Measurements from ENCODE around the gene MVB12B. TPM values are rescaled to one million over a fixed set of nuclear protein-coding genes. Genes with fewer than 3 reads are reported as not detected.

MVB12B gene
- total and polyA plus RNA-seq, 8 donors, result 19.9 to 25.3 (median 22.8) TPM

- DNase-seq (no peak), ATAC-seq (no peak)
- no peak overlapping the region for H3K4me3 ChIP-seq
- no peaks in the 10 kb centered on the region for H3K4me1 ChIP-seq
- H3K27ac ChIP-seq, result no peak overlapping the region
- intact Hi-C loops (cut with DNase I), result no loop called here
- H3K27me3 ChIP-seq, result no peaks in the 10 kb centered on the region
- peaks cover 0 to 52% of the 10 kb centered on the region in 2 donors for H3K36me3 ChIP-seq
- no peaks in the 10 kb centered on the region for H3K9me3 ChIP-seq
- TF ChIP-seq, protein P1, sequence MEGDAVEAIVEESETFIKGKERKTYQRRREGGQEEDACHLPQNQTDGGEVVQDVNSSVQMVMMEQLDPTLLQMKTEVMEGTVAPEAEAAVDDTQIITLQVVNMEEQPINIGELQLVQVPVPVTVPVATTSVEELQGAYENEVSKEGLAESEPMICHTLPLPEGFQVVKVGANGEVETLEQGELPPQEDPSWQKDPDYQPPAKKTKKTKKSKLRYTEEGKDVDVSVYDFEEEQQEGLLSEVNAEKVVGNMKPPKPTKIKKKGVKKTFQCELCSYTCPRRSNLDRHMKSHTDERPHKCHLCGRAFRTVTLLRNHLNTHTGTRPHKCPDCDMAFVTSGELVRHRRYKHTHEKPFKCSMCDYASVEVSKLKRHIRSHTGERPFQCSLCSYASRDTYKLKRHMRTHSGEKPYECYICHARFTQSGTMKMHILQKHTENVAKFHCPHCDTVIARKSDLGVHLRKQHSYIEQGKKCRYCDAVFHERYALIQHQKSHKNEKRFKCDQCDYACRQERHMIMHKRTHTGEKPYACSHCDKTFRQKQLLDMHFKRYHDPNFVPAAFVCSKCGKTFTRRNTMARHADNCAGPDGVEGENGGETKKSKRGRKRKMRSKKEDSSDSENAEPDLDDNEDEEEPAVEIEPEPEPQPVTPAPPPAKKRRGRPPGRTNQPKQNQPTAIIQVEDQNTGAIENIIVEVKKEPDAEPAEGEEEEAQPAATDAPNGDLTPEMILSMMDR (IDR thresholded peaks at IDR 0.05), result no peak
Measured at GRCh38 chr9:126450668-126451205, 124.1 kb downstream of the MVB12B start.

GRCh38 chr9:126451316-126451885, 124.8 kb downstream of the MVB12B start:
- DNase-seq (no peak), ATAC-seq (no peak)
- Histone ChIP-seq H3K27me3 (no peaks in the 10 kb centered on the region), H3K4me3 (no peak overlapping the region), H3K9me3 (no peaks in the 10 kb centered on the region), H3K27ac (no peak overlapping the region), H3K36me3 (peaks cover 0 to 56% of the 10 kb centered on the region in 2 donors), H3K4me1 (no peaks in the 10 kb centered on the region)
- TF ChIP-seq, protein P1 (IDR thresholded peaks at IDR 0.05), result no peak
- intact Hi-C loops (cut with DNase I), result no loop called here

GRCh38 chr9:126452106-126452505, 125.5 kb downstream of the MVB12B start:
- H3K9me3 ChIP-seq, result no peaks in the 10 kb centered on the region
- peaks cover 0 to 63% of the 10 kb centered on the region in 2 donors for H3K36me3 ChIP-seq
- no peaks in the 10 kb centered on the region for H3K4me1 ChIP-seq
- H3K27me3 ChIP-seq, result no peaks in the 10 kb centered on the region
- DNase-seq (no peak), ATAC-seq (no peak)
- H3K27ac ChIP-seq, result no peak overlapping the region
- TF ChIP-seq, protein P1 (IDR thresholded peaks at IDR 0.05), result no peak
- H3K4me3 ChIP-seq, result no peak overlapping the region
- intact Hi-C loops (cut with DNase I), result no loop called here

GRCh38 chr9:126453156-126453963, 126.7 kb downstream of the MVB12B start:
- H3K9me3 ChIP-seq, result no peaks in the 10 kb centered on the region
- intact Hi-C loops (cut with DNase I), result no loop called here
- TF ChIP-seq, protein P1 (IDR thresholded peaks at IDR 0.05), result no peak

DNA sequence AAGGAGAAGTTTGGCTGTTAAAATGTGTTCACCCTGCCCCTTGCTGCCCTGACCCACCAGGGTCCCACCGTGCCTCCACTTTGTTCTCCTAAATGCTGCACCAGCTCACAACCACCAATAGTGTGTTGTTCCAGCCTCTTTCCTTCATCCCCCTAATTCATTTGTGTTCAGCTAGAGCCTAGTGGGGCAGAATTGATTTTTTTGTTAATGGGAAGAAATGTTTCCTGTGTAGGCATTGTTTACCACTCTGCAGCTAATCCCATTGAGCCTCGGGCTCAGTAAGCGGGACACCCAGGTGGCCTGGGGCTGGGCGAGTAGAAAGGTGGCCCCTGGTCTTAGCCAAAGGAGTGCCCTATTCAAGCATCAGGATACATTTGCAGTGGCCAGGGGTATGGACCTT, 127.6 kb downstream of the MVB12B start:
- H3K27ac ChIP-seq, result no peak overlapping the region
- ATAC-seq, result no peak
- DNase-seq, result no peak
- H3K4me3 ChIP-seq, result no peak overlapping the region
- H3K27me3 ChIP-seq, result no peaks in the 10 kb centered on the region
- intact Hi-C loops (cut with DNase I), result no loop called here
- TF ChIP-seq, protein P1 (IDR thresholded peaks at IDR 0.05), result no peak
- H3K4me1 ChIP-seq, result no peaks in the 10 kb centered on the region
- peaks cover 0 to 49% of the 10 kb centered on the region in 2 donors for H3K36me3 ChIP-seq
- no peaks in the 10 kb centered on the region for H3K9me3 ChIP-seq

More at GRCh38 chr9:126453156-126453963, 126.7 kb downstream of the MVB12B start:
- peaks cover 0 to 57% of the 10 kb centered on the region in 2 donors for H3K36me3 ChIP-seq
- ATAC-seq (no peak), DNase-seq (no peak)
- no peaks in the 10 kb centered on the region for H3K27me3 ChIP-seq
- no peaks in the 10 kb centered on the region for H3K4me1 ChIP-seq
- H3K4me3 ChIP-seq, result no peak overlapping the region
- no peak overlapping the region for H3K27ac ChIP-seq

All from left lung (tissue), 10 donors.